Stimulated activated CD8-positive, alpha-beta memory T cell treated with anti-CD3 and anti-CD28 coated beads, Interleukin-4, amount 100 ng/mL, for 24 hours (primary cell): ENCODE measurements around the gene HDGFL3.

Experiments
- DNase-seq: peaks from one replicate; pipeline ENCODE4 v3.0.0-alpha.2; 2020; ENCODE audit warnings: low read depth

The HDGFL3 gene

DNA sequence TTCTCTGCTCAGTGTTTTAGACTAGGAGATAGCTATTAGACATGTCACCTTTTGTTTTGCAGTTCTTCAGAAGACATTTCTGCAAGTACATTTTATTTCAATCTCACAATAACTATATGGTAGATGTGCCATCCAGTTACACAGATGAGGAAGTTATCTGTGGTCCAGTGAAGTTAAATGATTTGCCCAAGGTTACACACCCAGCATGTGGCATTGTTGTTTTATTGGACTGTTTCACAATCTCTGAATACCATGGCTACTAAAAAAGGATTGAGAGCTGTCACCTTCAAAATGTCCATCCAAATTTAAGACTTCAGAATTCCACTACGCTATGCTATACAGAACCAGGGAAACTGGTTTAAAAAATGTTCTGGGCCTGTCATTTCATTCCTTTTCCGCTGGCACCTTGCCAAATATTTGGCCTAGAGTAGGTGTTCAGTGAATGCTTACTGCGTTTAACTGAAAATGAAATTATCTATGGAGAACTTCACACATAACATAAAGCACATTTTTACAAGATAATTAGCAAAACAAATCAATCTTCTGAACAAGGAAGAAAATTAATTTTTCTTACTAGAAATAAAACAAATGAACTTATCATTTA lies 80.0 kb downstream of the HDGFL3 start:
- DNase-seq: no peak

DNA sequence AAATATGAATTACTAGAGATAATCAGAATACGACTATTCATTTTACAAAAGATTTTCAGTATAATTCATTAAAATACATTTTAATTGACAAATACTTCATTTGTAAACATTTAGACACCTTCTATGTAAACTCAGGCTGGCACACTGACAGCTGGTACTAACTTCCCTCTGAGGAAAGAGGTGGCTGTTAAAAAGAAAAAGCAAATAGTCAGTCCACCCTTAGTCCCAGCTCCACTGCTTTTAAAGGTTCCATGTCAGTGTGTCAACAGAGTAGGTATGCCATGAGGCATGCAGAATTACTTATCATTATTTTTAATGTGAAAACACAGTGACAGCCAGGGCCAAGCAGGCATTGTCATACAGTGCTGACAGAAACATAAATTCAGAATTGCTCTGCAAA lies 84.1 kb downstream of the HDGFL3 start:
- DNase-seq: no peak

DNA sequence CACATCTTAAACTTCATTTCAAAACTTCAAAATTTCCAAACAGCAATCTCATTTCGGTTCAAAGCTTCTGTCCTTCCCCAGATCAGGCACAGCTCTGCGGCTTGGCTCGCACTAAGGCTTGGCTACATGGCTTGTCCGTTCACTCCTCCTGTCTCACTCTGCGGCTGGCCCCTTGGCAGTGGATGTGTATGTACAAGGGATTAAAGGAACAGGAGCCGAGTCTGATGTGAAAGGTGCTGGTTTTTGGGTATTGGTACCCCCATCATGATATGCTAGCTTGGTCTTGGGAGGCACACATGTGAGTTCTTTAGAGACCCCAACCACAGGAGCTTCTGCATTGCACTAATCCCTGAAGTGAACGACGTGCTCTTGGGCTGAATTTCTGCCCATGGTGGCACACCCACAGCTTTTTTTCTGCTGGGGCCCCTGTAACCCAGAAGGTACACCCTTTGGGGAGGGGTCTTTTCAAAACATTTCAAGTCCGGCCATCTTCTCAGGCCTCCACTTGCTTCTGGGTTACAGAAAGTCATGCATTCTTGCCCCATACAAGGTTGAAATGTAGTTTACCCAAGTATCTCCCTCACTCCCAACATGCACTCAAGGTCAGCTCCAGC lies 87.5 kb downstream of the HDGFL3 start:
- no peak for DNase-seq

DNA sequence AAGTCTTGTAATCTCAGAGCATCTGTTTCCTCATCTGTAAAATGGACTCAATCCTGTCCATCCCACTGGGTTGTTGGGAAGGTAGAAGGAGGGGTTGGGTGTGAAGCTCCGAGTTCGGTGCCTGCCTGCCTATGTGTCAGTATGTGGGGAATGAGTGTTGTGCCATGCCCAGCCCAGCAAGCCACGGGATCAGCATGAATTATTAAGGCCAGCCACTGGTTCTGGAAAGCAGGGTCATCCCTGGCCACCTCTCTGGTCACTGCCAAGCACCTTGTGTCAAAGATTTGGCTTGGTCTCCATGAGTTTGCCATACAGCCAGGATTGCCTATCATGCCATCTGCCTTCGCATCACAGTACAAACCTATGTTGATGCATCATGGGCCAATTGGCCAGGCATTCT lies 88.7 kb downstream of the HDGFL3 start:
- DNase-seq: no peak

DNA sequence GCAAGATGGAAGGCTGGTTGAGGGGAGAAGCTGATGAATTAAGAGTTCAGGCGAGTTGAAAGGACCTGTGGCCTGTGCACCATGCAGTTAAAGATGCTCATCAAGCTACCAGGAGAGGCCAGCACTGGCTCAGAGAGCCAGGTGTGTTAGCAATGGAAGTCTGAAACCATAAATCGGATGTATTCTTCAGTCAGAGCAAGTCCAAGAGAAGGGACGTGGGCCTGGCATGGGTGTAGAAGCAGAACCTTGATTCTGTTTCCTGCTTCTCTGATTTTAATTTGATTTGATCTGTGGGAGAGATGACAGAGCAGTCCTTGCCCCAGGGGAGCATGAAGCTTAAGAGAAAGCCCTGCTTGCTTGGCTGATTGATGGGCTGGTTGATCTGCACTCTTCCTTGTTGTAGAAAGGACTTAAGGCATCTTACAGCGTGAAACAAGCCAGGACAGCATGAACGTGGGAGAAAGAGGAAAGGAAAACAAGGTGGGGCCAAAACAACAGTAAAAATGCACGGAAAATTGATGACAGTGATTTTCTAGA lies 89.3 kb downstream of the HDGFL3 start:
- no peak for DNase-seq

DNA sequence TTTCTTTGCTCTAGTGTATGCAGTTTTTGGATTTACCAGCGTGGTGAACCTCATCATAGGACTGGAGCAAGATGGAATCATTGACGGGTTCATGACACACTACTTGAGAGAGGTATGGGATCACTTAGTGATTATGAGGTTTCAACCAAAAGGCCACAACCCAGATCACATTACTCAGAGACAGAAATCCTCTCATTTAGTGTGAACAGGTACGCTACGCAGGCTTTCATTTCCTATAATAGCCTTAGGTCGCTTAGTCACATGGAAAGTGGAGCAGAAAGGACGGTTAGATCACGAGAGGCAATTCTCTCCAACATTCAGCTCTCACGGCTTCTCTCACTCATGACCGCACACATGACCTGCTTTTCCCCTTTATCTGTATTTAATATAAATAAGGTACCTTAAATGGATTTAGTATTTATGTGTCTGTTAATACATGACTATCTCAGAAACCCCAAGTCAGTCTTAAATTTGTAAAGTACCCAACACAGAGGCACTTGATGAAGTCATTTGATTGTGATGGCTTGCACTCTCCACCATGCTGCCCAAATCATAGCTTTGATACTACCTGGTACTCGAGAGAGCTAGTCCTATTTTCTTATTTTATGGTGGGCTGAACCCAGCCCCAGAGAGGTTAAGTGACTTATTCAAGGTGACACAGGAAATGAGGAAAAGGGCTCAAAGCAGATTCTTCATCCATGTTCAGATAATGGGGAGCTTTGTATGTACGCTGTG lies 91.6 kb downstream of the HDGFL3 start:
- DNase-seq: no peak

DNA sequence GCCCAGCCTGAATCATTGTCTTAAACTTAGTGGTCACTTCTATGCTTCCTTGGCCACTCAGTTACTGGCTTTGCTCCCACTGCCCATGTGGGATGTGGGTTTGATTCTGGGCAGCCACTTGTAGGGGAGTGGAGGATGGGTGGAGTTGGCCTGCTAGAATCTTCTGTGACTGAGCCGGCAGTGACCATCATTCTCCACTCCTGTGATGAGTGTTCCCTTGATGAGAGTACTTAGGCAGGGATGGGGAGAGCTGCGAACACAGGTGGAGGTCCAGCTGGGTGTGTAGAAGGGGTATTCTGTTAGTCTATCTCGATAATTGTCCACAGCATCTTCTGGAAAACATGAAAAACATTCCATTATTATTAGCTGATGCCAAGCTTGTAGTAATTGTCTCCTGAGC lies 92.2 kb downstream of the HDGFL3 start:
- no peak for DNase-seq

DNA sequence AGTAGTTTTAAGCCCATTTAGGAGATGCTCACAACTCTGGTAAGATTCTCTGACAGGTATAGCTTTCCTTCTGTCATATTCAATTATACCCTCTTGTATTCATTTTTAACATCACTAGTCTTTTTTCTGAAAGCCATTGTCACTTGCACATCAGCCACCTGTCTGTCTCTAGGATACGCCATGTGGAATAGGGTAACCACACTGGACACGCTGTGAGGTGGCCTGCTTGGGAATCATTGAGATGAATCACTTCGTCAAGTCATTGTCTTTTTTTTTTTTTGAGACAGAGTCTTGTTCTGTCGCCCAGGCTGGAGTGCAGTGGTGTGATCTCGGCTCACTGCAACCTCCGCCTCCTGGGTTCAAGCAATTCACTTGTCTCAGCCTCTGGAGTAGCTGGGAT lies 92.8 kb downstream of the HDGFL3 start:
- DNase-seq: no peak

DNA sequence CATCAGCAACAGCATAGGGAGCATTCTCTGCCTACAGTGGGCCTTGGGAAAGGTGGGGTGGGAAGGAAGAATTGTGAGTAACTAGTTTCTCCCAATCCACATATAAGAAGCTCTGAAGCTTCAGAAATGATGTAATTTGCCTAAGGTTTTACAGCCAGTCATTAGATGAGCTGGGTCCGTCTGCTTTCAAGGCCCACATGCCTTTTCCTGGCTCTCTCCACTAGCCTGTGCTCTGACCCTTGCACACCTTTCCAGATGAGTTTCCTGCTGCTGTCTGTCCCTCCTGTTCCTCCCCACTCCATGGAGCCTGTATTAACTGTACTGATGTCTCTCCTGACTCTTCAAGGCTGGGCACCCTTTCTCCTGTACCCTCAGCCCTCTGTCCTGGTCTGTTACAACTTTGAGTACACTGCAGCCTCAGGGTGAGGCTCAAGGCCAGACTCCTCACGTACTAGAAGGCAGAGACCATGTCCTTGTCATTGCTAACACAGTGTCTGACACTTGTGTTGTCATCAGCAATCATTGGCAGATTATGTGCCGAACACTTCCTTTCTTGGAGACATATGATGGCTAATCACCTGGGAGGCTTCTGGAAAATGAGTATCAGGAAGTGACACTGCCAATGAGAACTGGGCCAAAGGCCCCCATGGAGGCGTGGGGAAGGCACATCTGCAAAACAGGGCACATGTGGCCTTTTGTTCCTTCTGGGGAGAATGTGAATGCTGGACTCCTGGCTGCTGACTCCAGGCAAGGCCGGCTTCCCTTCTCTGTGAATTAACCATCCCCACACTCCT lies 93.5 kb downstream of the HDGFL3 start:
- no peak for DNase-seq

DNA sequence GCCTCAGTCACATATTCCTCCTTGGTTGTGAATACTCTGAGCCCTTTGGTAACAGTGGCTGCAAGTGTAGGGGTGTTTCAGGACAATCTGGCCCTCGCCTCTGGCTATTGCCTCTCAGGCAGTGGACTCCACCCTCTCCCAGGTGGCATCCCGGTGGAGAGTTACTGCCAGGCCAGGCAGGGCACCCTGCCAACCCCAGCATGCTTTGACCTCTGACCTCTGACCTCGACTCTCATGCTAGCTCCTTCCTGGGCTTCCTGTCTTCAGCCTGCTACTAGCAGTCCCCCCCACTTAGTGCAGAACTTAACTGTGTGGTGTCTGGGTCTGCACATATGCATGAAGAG lies 94.7 kb downstream of the HDGFL3 start:
- no peak for DNase-seq

DNA sequence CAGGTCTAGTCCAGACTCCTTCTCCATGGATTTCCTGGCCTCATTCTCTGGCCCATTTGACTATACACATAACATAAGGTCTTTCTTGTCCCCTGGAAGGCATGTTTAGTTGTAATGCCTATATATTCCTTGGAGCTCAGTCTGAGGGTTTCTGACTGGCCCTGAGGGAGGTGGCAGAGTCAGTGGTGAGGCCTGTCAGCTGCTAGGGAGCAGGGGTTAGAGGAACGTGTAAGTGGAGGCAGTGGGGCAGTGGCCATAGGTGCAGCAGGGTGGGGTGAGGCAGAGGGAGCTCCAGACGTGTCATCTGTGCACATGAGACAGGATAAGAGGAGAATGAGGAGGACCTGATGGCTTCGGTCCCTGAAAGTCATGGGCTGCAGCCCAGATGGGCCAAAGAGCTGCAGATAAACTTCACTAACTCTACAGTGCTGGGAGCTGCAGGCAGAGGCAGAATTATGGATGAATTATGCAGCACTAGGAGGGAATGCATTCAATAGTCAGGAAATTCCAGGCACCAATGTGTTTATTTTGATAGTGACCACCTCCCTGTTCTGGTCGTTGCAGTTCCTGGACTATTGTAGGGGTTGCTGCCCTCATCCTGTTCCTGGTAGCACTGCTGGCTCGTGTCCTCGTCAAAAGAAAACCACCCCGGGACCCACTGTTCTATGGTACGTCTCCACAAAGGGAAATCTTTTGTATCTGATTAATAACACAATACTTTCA lies 95.2 kb downstream of the HDGFL3 start:
- DNase-seq: no peak

DNA sequence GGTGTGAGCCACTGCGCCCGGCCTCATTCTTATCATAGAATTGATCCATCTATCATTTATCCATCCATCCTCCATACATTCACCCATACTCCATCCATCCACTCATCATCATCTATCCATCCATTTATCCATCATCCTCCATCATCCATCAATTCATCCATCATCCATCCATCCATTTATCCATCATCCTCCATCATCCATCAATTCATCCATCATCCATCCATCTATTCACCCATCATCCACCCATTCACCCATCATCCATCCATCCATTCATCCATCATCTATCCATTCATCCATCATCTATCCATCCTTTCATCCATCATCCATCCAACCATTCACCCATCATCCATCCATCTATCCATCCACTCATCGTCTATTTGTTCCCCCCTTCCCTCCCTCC lies 96.5 kb downstream of the HDGFL3 start:
- no peak for DNase-seq

DNA sequence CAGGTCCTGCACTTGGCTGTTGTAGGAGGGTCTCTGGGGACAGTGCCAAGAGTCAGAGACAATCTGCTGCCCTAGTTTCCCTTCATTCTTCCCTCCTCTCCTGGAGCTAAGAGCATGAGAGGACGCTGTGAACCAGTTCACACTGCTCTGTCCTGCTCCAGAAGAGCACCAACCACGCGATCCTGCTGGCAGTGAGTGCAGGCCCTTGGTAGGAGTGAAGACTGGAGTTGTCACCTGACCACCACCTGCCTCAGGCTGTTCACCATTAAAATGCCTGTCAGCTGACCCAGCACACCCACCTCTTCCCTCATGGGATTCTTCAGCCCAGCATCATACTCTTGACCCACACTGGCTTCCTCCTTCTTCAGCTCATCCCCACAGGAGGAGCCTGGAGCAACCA lies 97.2 kb downstream of the HDGFL3 start:
- no peak for DNase-seq

DNA sequence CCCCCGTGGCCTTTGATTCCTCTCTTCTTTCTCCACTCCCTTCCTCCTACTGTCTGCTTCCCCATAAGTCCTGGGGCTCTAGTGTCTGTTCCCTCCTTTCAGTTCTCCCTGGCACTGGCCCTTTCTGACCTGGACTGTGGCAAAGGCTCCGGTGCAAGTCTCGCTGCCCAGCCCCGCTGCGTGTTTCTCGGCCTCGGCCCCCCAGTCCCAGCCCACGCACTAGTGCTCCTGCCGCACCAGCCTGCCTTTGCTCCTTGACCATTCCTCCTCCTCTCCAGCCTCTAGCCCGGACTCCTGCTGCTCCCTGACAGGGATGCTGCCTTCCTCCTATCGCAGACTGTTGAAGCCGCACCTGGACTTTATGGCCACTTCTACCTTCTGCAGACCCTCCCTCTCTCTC lies 98.1 kb downstream of the HDGFL3 start:
- no peak for DNase-seq

DNA sequence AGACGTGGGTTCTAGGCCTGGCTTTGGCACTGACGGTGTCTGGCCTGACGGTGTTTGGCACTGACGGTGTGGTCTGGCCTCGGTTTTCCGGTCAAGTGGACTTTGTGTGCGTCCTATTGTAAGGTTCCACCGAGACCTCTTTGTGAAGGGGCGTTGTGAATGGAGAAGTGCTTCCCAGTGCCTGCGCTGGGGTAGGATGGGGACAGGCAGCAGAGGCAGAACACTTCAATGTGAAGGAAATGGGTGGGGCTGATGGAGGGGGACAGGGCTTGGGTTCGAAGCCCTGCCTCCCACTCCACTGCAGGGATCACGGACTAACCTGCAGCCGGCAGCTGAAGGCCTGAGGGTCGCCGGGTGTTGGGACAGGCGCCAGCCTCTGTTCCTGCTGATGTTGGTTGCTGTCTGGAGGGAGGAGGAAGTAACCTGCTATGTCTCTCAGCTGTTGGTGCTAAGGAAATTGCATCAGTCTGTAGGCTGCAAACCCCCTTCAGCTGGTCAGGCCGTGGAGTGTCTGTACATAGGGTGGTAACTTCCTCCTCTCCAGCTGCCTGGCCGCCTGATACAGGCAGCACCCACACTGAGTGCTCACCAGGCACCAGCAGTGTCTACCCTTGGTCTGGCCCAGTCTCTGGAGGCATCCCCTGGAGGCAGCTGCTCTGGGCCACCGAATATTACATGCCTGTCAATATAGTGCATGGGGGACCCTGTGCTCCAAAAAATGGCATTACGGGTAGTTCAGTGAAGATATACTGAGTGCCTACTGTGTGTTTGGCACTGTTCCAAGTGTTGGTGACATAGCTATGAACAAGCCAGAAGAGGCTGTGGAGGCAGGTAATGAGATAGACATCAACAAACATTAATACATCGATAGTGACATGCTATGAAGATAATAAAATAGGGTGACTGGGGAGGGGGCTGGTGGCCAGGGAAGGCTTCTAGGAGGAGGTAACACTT lies 99.1 kb downstream of the HDGFL3 start:
- no peak for DNase-seq

DNA sequence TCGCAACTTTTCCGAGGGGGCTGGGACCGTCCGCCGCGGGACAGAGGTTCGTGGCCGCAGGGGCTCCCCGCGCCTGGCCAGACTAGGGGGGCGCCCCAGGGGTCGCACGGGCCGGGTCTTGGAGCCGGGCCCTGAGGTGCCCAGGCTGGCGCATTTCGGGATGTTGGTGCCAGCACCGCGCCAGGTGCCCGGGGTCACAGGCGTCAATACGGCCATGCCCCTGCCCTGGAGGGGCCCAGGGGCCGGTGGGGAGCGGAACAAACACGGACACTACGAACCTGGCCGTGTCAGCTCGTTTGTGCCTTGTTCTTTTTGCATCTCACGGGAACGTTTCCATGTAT lies 99.8 kb downstream of the HDGFL3 start:
- no peak for DNase-seq

DNA sequence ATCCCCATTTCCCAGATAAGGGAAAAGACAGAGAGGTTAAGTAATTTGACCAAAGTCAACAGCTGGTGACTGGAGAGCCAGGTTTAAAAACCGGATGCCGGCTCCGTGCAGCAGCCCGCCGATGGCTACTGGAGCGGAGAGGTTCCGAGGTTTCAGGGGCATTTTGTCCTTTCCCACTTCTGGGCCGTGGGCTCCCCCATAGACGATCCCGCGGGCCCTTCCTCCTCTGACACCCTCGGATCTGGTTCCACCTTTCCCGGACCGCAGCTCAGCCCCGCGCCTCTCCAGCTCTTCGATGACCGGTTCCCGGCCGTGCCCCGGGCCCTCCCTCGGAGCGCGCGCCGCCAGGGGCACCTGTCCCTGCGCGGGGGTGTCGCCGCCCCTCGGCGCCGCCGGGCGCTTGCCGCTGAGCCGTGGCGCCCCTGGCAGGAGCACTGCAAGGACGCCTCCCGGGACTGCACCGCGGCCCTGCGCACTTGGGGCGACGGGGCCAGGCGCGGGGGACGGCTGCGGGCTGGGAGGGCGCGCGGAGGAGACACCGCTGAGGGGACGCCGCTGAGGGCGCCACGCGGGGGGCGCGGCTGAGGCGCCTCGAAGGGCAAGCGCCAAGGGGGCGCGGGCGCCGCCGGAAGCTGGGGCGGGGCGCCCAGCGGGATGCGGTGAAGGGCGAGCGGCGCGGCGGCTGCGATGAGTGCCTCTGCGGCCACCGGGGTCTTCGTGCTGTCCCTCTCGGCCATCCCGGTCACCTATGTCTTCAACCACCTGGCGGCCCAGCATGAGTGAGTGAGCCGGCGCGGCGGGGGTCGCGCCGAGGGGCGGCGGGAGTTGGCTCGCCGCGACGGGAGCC lies 100.4 kb downstream of the HDGFL3 start, which contains the start of gene TM6SF1:
Gene TM6SF1 (plus strand): TSS at position 652 of the 847 bp plus-strand sequence. CDS start 36 bp downstream, at position 688.
- DNase-seq: no peak

DNA sequence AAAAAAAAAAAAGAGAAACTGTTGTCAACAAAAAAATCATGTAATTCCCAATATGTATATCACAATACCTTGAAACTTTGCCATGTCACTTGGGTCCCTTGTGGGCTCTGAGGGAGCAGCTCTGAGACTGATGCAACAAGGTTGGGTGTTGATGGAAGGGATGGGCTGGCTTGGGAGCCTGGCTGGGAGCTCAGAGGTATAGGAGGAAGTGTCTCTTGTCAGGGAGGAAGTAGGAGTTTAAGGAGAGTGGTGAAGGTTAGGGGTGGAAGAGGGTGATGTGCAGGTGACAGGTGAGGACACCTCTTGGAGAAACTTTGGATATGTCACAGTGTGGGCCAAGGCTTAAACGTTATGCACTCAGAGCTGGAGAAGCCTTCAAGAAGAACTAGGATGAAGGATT lies 102.2 kb downstream of the HDGFL3 start:
- DNase-seq: no peak

DNA sequence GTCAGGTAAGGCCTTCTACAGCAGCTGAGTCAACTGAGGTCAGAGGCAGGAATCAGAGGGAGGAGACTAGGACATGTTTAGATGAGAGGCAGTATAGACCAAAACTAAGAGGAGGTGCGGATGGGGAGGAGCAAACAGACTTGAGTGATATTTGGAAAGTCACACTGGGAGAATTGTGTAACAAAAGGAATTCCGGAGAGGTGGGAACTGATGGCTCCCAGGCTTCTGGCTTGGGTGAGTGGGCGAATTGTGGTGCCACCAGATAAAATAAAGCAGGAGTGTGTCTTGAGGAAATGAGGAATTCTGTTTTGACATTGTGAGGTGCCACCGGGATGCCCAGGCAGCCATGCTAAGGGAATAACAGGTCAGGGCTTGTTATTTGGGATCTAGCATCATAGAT lies 103.5 kb downstream of the HDGFL3 start:
- no peak for DNase-seq

DNA sequence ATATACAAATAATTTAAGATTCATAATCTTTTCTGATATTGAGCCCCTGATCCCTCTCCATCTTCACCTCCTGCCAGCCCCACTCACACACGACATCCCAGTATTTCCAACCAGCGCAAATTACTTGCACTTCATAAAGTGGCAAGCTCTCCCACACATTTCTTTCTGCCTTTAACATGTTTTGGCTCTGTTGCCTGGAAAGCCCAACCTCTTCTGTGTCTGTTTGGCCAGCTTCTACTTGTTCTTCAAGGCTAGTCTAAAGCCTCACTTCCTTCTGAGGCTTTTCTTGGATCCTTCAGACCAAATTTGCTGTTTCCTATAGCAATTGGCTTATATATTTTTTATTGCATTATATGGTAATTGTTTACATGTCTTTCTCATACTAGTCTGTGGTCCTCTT lies 105.3 kb downstream of the HDGFL3 start:
- DNase-seq: no peak
